ENCODE results near the gene TMCC1.

DNA sequence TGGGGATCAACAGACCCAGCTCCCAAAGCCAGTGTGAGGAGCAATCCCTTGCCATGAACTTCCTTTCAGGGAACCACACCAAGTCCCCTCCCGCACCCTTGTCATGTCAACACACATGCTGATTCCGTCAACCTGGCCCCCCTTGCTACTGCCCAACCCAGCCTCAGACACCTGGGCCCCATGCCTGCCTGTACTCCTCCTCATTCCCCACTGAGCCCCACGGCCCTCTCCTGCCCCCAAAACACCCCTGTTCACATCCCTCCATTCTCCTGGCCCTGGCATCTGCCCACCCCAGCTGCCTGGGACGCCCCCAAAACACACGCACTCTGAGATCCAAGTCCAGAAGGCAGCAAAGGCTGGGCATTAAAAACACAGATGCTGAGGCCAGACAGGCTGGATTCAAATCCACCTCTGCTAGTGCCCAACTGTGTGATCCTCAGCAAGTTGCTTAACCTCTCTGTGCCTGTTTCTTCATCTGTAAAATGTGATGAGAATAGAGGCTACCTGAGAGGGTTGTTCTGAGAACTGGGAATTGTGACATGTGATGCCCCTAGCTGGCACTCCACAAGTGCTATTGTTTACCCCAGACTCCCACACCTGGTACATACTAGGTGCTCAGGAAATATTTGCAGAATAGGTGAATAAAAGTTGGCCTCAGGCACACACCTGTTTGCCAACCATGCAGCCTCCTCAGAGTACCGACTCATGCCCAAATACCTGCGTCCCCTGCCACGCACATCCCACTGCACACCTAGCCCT is 289.3 kb downstream of the TMCC1 start:
- TF ChIP-seq, protein P1, sequence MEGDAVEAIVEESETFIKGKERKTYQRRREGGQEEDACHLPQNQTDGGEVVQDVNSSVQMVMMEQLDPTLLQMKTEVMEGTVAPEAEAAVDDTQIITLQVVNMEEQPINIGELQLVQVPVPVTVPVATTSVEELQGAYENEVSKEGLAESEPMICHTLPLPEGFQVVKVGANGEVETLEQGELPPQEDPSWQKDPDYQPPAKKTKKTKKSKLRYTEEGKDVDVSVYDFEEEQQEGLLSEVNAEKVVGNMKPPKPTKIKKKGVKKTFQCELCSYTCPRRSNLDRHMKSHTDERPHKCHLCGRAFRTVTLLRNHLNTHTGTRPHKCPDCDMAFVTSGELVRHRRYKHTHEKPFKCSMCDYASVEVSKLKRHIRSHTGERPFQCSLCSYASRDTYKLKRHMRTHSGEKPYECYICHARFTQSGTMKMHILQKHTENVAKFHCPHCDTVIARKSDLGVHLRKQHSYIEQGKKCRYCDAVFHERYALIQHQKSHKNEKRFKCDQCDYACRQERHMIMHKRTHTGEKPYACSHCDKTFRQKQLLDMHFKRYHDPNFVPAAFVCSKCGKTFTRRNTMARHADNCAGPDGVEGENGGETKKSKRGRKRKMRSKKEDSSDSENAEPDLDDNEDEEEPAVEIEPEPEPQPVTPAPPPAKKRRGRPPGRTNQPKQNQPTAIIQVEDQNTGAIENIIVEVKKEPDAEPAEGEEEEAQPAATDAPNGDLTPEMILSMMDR (IDR thresholded peaks at IDR 0.05): no peak
- no peak for TF ChIP-seq POLR2A (IDR thresholded peaks at IDR 0.05)
